HUDEP-2 (cell line): ENCODE results near the gene ITGB8.

Experiments
- DNase-seq, 76 experiments: peaks; one replicate each; lab custom pipeline; 2025; ENCODE audit not compliant: unreplicated experiment in 76 of 76; lab: John Stamatoyannopoulos, UW

ITGB8 gene

DNA sequence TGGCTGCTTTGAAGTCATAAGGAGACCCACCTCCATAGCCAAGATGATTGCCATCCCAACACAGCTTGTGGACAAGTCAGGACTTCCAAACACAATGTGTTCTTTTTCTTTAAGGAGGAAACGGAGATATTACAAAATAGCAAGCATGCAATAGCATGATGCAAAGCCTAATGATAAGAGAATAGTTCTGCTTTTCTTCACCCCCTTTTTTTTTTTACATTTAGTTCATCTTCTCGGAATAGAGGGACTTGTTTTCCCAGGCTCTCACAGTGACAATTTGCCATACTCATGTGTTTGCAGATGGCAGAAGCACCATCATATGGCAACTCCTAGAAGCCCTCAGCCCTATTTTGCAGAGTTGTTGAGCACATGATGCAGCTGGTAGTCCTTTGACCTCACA, 119.8 kb downstream of the ITGB8 start:
- no peak for DNase-seq

DNA sequence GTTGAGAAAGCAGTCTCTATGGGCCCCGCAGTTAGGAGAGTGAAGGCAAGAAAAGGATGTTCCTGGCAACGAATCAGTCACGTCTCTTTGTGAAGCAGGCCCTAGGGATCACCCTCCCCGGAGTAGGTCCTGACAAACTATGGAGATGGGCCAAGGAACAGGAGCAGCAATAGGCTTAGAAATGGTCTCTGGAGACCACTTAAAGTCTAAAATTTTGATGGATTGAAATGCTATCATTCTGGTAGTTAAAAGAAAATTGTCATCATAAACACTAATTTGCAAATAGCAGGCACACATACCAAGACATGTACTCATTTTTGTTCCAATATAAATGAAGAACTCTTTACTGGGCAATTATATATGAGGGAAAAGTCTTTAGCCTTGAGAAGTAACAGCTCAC, 123.5 kb downstream of the ITGB8 start:
- DNase-seq = no peak

DNA sequence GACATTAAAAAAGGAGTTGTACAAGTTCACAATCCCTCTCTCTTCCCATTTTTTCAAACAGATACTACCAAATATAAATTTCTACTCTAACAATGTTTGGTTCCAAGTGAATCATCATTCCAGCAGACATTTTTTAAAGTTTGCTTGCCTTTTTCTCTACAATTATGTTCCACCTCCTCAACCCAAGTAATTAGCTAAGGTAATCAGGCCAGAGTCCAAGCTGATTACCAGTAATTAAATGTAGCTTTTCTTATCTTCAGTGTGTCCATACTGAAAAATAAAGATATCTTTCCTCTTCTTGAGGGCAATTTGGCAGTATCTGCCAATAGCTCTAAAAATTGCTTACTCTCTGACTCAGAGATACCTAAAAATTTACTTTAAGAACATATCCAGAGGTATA, 126.0 kb downstream of the ITGB8 start:
- no peak for DNase-seq

DNA sequence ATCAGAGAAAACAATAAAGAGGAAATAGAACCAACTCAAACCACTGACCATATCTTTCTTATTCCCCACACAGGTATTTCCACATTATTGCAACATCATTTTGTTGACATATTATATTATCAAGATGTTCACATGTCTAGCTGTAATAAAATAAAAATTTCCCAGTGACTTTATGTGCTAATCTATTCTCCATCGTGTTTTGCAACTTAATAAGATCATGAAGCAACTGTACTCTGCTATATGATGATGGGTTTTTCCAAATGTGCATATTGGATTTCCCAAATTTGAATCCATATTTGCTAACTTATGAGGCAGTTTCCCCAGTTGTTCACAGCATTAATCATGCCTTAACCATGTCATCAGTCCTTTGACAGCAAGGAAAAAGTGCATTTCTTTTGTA, 127.8 kb downstream of the ITGB8 start:
- DNase-seq = no peak

DNA sequence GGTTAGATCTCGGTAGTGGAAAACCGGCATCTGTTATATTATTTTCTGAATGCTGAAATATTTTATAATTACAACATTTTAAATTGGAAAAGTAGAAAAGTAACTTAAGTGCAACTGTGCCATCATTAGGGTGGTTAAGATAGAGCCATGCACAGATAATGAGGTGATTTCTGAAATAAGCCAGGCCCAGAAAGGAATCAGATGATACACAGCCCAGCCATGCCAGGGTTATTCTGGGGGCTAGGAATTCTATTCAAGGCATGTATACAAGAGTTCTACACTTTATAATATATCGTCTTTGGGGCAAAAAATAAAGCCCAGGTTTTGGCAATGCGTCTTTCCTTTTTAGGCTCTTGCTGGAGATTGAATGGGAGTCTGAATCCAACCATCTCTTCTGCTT, 128.7 kb downstream of the ITGB8 start:
- DNase-seq = no peak

DNA sequence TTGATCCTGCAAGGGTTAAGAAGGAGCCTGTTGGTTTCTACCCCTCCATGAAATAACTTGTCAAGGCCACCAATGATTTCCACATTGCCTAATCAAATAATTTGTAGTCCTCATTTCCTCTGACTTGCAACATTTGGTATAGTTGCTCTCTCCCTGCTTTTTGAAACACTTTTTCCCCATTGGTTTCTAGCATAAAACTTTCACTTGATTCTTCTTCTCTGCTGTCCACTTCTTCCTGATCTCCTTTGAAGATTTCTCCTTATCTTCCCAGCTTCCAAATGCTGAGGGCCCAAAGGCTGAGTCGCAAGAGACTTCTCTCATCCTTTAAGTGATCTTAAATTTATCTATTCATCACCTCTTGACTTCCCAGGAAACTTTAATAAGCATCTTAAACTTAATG, 134.2 kb downstream of the ITGB8 start:
- DNase-seq = no peak
